ENCODE measurements around the gene MSRB1. TPM values are rescaled to one million over a fixed set of nuclear protein-coding genes. Genes with fewer than 3 reads are reported as not detected.
"Not testable (repeated sequence)": the region's sequence is repeated elsewhere in the genome, so short reads cannot be mapped to it uniquely, and the experiment has no call there.

The MSRB1 gene
- total RNA-seq, 2 donors from 2014 or later, result 11.0 to 12.4 TPM

GRCh38 chr16:1899641-1900451 is 43.2 kb downstream of the MSRB1 start:
- no peak overlapping the region for H3K4me3 ChIP-seq
- H3K9me3 ChIP-seq, result no peaks in the 10 kb centered on the region
- H3K27ac ChIP-seq, result no peak overlapping the region
- DNase-seq (ENCODE audit: low spot score), result peak; percentile 53
- H3K4me1 ChIP-seq (replicated peaks), result no peaks in the 10 kb centered on the region
- no peaks in the 10 kb centered on the region for H3K27me3 ChIP-seq (replicated peaks; ENCODE audit: insufficient read depth)
- intact Hi-C loops (cut with DNase I), result no loop called here
- TF ChIP-seq CTCF (IDR thresholded peaks at IDR 0.05) (peak in 1 of 4 experiments; percentile 13), POLR2A (IDR thresholded peaks at IDR 0.05) (no peak), POLR2AphosphoS5 (IDR thresholded peaks at IDR 0.05) (peak; percentile 60)
- 70% methylated on average over 16 of the region's 16 CpGs for WGBS
- H3K36me3 ChIP-seq, result no peaks in the 10 kb centered on the region

GRCh38 chr16:1897692-1898091 is 45.3 kb downstream of the MSRB1 start:
- intact Hi-C loops (cut with DNase I); H3K4me3 ChIP-seq; H3K27me3 ChIP-seq (replicated peaks; ENCODE audit: insufficient read depth); H3K9me3 ChIP-seq; H3K36me3 ChIP-seq; DNase-seq (ENCODE audit: low spot score); H3K27ac ChIP-seq; H3K4me1 ChIP-seq (replicated peaks): not testable (repeated sequence)
- 97% methylated on average over 2 of the region's 2 CpGs for WGBS

- DNase-seq (ENCODE audit: low spot score), result no peak
- WGBS, result 64% methylated on average over 26 of the region's 27 CpGs
- H3K27me3 ChIP-seq (replicated peaks; ENCODE audit: insufficient read depth), result no peaks in the 10 kb centered on the region
These were observed 46.9 kb downstream of the MSRB1 start for GRCh38 chr16:1895949-1896675.

GRCh38 chr16:1895068-1895467 is 47.9 kb downstream of the MSRB1 start:
- intact Hi-C loops (cut with DNase I), result no loop called here
- no peak overlapping the region for H3K4me3 ChIP-seq
- WGBS, result 91% methylated on average over 5 of the region's 5 CpGs
- no peaks in the 10 kb centered on the region for H3K36me3 ChIP-seq
- H3K4me1 ChIP-seq (replicated peaks), result no peaks in the 10 kb centered on the region
- no peak overlapping the region for H3K27ac ChIP-seq
- no peak for DNase-seq (ENCODE audit: low spot score)
- TF ChIP-seq POLR2A (IDR thresholded peaks at IDR 0.05) (no peak), POLR2AphosphoS5 (IDR thresholded peaks at IDR 0.05) (no peak), CTCF (IDR thresholded peaks at IDR 0.05) (no peak)
- H3K9me3 ChIP-seq, result no peaks in the 10 kb centered on the region
- peaks cover 2% of the 10 kb centered on the region for H3K27me3 ChIP-seq (replicated peaks; ENCODE audit: insufficient read depth)

More at GRCh38 chr16:1895949-1896675, 46.9 kb downstream of the MSRB1 start:
- H3K9me3 ChIP-seq, result no peaks in the 10 kb centered on the region
- no peak for TF ChIP-seq CTCF (IDR thresholded peaks at IDR 0.05)
- TF ChIP-seq POLR2A (IDR thresholded peaks at IDR 0.05), result no peak
- no peak for TF ChIP-seq POLR2AphosphoS5 (IDR thresholded peaks at IDR 0.05)
- no peaks in the 10 kb centered on the region for H3K36me3 ChIP-seq
- H3K27ac ChIP-seq, result no peak overlapping the region
- intact Hi-C loops (cut with DNase I), result no loop called here
- no peaks in the 10 kb centered on the region for H3K4me1 ChIP-seq (replicated peaks)
- H3K4me3 ChIP-seq, result no peak overlapping the region

- no peak overlapping the region for H3K4me3 ChIP-seq
- H3K36me3 ChIP-seq, result no peaks in the 10 kb centered on the region
- H3K9me3 ChIP-seq, result no peaks in the 10 kb centered on the region
- DNase-seq (ENCODE audit: low spot score), result no peak
- intact Hi-C loops (cut with DNase I), result no loop called here
- no peaks in the 10 kb centered on the region for H3K4me1 ChIP-seq (replicated peaks)
- 21% methylated on average over 4 of the region's 4 CpGs for WGBS
- H3K27me3 ChIP-seq (replicated peaks; ENCODE audit: insufficient read depth), result peaks cover 3% of the 10 kb centered on the region
- no peak for TF ChIP-seq POLR2AphosphoS5 (IDR thresholded peaks at IDR 0.05)
- TF ChIP-seq POLR2A (IDR thresholded peaks at IDR 0.05), result no peak
- no peak for TF ChIP-seq CTCF (IDR thresholded peaks at IDR 0.05)
- no peak overlapping the region for H3K27ac ChIP-seq
These were observed 52.3 kb downstream of the MSRB1 start for GRCh38 chr16:1890708-1891050.

All from prostate gland (tissue), 2 donors.